ENCODE measurements around the gene CDH15. TPM values are rescaled to one million over a fixed set of nuclear protein-coding genes. Genes with fewer than 3 reads are reported as not detected.
"Not testable (repeated sequence)": the region's sequence is repeated elsewhere in the genome, so short reads cannot be mapped to it uniquely, and the experiment has no call there.

Gene CDH15
- total and polyA plus RNA-seq, 2 experiments from 2014 or later: 0.06 TPM; not detected in 1

DNA sequence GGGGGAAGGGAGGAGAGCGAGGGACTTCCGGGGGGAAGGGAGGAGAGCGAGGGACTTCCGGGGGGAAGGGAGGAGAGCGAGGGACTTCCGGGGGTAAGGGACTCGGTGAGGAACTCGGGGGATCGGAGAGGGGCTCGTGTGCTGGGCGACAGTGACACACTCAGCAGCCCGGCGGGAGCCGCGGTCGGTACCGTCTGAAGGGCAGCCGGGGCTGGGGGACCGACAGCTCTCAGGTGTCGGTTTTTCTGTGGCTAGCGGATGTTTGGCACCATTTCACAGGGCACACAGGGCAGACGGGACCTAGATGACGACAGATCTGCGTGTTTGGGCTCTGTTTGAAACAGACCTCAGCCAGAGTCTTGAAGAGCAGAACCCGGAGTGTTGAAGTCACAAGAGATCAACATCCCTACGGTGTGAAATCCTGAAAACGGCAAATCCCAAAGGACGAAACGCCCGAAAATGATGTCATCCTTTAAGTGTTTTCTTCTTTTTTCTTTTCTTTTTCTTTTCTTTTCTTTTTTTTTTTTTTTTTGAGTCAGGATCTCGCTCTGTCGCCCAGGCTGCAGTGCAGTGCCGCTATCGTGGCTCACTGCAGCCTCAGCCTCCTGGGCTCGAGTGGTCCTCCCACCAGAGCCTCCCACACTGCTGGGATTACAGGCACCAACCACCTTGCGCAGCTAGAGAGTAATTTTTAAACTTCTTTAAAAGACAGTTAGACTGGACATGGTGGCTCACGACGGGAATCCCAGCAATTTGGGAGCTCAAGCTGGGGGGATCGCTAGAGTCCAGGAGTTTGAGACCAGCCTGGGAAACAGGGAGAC, 69.8 kb downstream of the CDH15 start:
- no peak for TF ChIP-seq EZH2 (IDR thresholded peaks at IDR 0.05; ENCODE audit: insufficient read depth, poor library complexity, severe bottlenecking)
- no peak for TF ChIP-seq EZH2phosphoT487 (IDR thresholded peaks at IDR 0.05; ENCODE audit: insufficient read depth, low read depth)
- no peaks in the 10 kb centered on the region for H3K9me3 ChIP-seq (ENCODE audit: low read depth)
- H3K36me3 ChIP-seq (ENCODE audit: low read depth): no peaks in the 10 kb centered on the region
- peaks cover 11% of the 10 kb centered on the region for H3F3A ChIP-seq (ENCODE audit: insufficient read depth)
- H3K4me2 ChIP-seq (ENCODE audit: unreplicated experiment): peak overlapping the region; percentile 89
- H3K27ac ChIP-seq: peak overlapping the region; percentile 93
- H3K9me2 ChIP-seq (ENCODE audit: insufficient read depth): no peaks in the 10 kb centered on the region
- no peaks in the 10 kb centered on the region for H3K4me1 ChIP-seq (ENCODE audit: insufficient read depth)
- peaks cover 5% of the 10 kb centered on the region; the same call in 1 of the 2 replicates for H3K79me2 ChIP-seq (ENCODE audit: insufficient read depth)
- H3K4me3 ChIP-seq: peak overlapping the region; percentile 93
- 5 to 6% methylated on average over 27 to 39 of the region's 39 CpGs for WGBS, 2 experiments (ENCODE audit: low coverage in 1 of 2, low lambda C conversion rate in 2 of 2, missing lambda C conversion rate in 2 of 2)
- in situ Hi-C loops (cut with MboI): no loop called here
- no peaks in the 10 kb centered on the region for H4K20me1 ChIP-seq (ENCODE audit: insufficient read depth)
- H3K9ac ChIP-seq: peak overlapping the region; percentile 95
- no peaks in the 10 kb centered on the region for H3K27me3 ChIP-seq (replicated peaks; ENCODE audit: insufficient read depth)
- DNase-seq: peak; percentile 87
- peak overlapping the region; percentile 94 for H2AFZ ChIP-seq

- no peaks in the 10 kb centered on the region for H4K20me1 ChIP-seq (ENCODE audit: insufficient read depth)
- no peak overlapping the region for H3K9ac ChIP-seq
- H3F3A ChIP-seq (ENCODE audit: insufficient read depth): peaks cover 12% of the 10 kb centered on the region
- no peaks in the 10 kb centered on the region for H3K36me3 ChIP-seq (ENCODE audit: low read depth)
- H2AFZ ChIP-seq: no peak overlapping the region
- no peaks in the 10 kb centered on the region for H3K27me3 ChIP-seq (replicated peaks; ENCODE audit: insufficient read depth)
- no peaks in the 10 kb centered on the region for H3K9me3 ChIP-seq (ENCODE audit: low read depth)
- WGBS, 2 experiments (ENCODE audit: low coverage in 1 of 2, low lambda C conversion rate in 2 of 2, missing lambda C conversion rate in 2 of 2): 55 to 57% methylated on average over 11 to 12 of the region's 12 CpGs
- in situ Hi-C loops (cut with MboI): no loop called here
- no peak overlapping the region for H3K4me2 ChIP-seq (ENCODE audit: unreplicated experiment)
- peaks cover 5% of the 10 kb centered on the region; the same call in 1 of the 2 replicates for H3K79me2 ChIP-seq (ENCODE audit: insufficient read depth)
- no peak overlapping the region for H3K27ac ChIP-seq
- no peak for DNase-seq
- H3K4me3 ChIP-seq: no peak overlapping the region
- H3K4me1 ChIP-seq (ENCODE audit: insufficient read depth): no peaks in the 10 kb centered on the region
- TF ChIP-seq EZH2phosphoT487 (IDR thresholded peaks at IDR 0.05; ENCODE audit: insufficient read depth, low read depth) (no peak), EZH2 (IDR thresholded peaks at IDR 0.05; ENCODE audit: insufficient read depth, poor library complexity, severe bottlenecking) (no peak)
- no peaks in the 10 kb centered on the region for H3K9me2 ChIP-seq (ENCODE audit: insufficient read depth)
These were observed 71.2 kb downstream of the CDH15 start for GRCh38 chr16:89242795-89243200.

DNA sequence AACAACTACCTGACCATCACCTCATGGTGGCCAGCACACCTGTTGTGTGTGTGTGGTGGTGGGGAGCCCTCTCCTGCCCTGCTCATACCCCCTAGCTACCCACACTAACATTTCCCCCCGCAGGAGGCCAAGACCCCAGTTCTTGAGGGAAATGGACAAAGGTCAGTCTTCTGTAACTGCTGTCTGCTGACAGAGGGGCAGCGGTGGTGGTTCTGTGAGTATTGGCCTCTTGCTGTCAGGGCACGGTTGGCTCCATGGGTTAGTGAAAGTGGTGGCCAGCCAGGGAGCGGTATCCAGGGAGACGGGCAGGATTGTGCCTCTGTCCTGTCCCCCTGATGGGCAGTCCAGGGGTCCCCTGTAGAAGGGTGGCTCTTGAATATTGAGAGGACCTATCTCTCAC, 72.1 kb downstream of the CDH15 start:
- H4K20me1 ChIP-seq (ENCODE audit: insufficient read depth): no peaks in the 10 kb centered on the region
- 55 to 57% methylated on average over 5 of the region's 5 CpGs for WGBS, 2 experiments (ENCODE audit: low coverage in 1 of 2, low lambda C conversion rate in 2 of 2, missing lambda C conversion rate in 2 of 2)
- no peaks in the 10 kb centered on the region for H3K9me2 ChIP-seq (ENCODE audit: insufficient read depth)
- no peak for TF ChIP-seq EZH2phosphoT487 (IDR thresholded peaks at IDR 0.05; ENCODE audit: insufficient read depth, low read depth)
- TF ChIP-seq EZH2 (IDR thresholded peaks at IDR 0.05; ENCODE audit: insufficient read depth, poor library complexity, severe bottlenecking): no peak
- H3K9ac ChIP-seq: no peak overlapping the region
- no peak overlapping the region for H3K4me2 ChIP-seq (ENCODE audit: unreplicated experiment)
- in situ Hi-C loops (cut with MboI): no loop called here
- H3K79me2 ChIP-seq (ENCODE audit: insufficient read depth): peaks cover 5% of the 10 kb centered on the region; the same call in 1 of the 2 replicates
- H3K27me3 ChIP-seq (replicated peaks; ENCODE audit: insufficient read depth): no peaks in the 10 kb centered on the region
- no peaks in the 10 kb centered on the region for H3K9me3 ChIP-seq (ENCODE audit: low read depth)
- H3K27ac ChIP-seq: no peak overlapping the region
- DNase-seq: no peak
- no peak overlapping the region for H3K4me3 ChIP-seq
- no peak overlapping the region for H2AFZ ChIP-seq
- peaks cover 12% of the 10 kb centered on the region for H3F3A ChIP-seq (ENCODE audit: insufficient read depth)
- no peaks in the 10 kb centered on the region for H3K4me1 ChIP-seq (ENCODE audit: insufficient read depth)
- no peaks in the 10 kb centered on the region for H3K36me3 ChIP-seq (ENCODE audit: low read depth)

GRCh38 chr16:89244264-89244663, 72.7 kb downstream of the CDH15 start:
- WGBS, 2 experiments (ENCODE audit: low coverage in 1 of 2, low lambda C conversion rate in 2 of 2, missing lambda C conversion rate in 2 of 2): 55 to 60% methylated on average over 13 of the region's 13 CpGs
- H3K4me2 ChIP-seq (ENCODE audit: unreplicated experiment); H3K36me3 ChIP-seq (ENCODE audit: low read depth); in situ Hi-C loops (cut with MboI); H3K27me3 ChIP-seq (replicated peaks; ENCODE audit: insufficient read depth); H3K4me3 ChIP-seq; H3K27ac ChIP-seq; H4K20me1 ChIP-seq (ENCODE audit: insufficient read depth); H3K9me2 ChIP-seq (ENCODE audit: insufficient read depth); H2AFZ ChIP-seq; H3K79me2 ChIP-seq (ENCODE audit: insufficient read depth); H3K9me3 ChIP-seq (ENCODE audit: low read depth); H3K9ac ChIP-seq; DNase-seq; H3K4me1 ChIP-seq (ENCODE audit: insufficient read depth): not testable (repeated sequence)
- H3F3A ChIP-seq (ENCODE audit: insufficient read depth): peaks cover 12% of the 10 kb centered on the region
